Activated gamma-delta T cell treated with anti-CD3 and anti-CD28 coated beads, Interleukin-2, amount 50 U/mL, for 16 hours (primary cell): ENCODE measurements around the gene RPGRIP1L.

Experiments
- DNase-seq: peaks from one replicate; pipeline ENCODE4 v3.0.0-alpha.2; 2020; ENCODE audit warnings: low read depth

The RPGRIP1L gene

DNA sequence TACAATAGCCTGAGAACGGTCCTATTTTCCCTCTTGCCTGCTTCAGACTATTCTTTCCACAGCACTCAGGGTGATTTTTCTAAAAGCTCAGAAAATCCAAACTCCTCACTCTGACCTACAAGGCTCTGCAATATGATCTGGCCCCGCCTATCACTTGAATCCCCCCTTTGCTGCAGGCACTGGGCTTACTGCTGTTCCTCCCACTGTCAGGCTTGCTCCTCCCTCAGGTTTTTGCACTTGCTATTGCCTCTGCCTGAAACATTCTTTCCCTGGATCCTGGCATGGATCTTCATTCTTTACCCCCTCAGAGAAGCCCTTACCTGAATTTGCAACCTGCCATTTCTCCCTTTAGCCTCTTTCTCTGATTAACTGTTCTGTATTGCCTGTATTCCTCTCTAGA lies 52.3 kb downstream of the RPGRIP1L start:
- no peak for DNase-seq

GRCh38 chr16:53646506-53646905 lies 57.2 kb downstream of the RPGRIP1L start:
- DNase-seq: no peak

DNA sequence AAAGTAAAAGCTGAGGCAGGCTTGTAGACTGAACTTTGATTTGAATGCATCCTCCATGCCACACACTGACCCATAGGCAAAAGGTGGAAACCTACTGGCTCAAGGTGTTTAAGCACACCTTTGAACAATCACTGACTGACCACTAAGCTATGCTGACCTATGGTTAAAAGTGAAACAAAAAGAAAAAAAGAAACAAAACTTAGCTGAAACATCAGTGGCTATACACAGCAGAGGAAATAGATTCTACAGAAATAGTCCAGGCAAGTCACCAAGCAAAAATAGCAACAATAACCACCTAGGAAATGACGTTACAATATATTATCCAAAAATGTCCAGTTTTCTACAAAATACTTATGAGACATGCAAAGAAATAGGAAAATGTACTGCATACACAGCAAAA lies 60.2 kb downstream of the RPGRIP1L start:
- no peak for DNase-seq

DNA sequence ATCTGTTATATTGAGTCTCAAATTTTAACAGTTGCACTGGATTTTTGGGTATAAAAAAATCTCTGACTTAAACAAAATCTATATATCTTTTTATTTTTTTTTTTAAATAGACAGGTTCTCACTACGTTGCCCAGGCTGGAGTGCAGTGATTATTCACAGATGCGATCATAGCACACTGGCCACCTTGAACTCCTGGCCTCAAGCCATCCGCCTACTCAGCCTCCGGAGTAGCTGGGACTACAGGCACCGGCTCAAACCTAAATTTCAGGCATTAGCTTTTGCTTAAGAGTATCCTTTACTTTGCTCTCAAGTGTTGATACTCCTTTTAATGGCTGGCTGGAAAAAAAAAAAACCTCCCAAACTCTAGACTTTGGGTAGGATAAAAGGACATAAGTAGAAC lies 61.6 kb downstream of the RPGRIP1L start:
- DNase-seq: no peak

- no peak for DNase-seq
These were observed 66.7 kb downstream of the RPGRIP1L start for GRCh38 chr16:53636978-53637377.

DNA sequence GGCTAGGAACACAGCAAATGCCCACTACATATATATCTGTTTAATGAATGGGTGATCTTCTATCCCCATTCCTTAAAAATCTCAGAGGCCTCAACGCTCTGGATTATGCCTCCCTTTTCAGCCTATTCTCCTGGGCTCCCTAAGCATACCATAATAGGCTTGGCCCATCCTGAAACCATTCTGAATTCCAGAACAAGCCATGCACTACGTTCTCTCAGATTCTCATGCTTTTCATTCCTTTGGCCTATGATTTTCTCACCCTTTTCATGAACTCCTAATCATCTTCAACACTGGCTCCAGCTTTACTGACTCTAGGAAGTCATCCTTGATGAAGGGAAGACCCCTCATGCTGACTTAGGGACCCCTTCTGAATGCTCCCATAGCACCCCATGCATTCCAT lies 71.1 kb downstream of the RPGRIP1L start:
- DNase-seq: no peak

DNA sequence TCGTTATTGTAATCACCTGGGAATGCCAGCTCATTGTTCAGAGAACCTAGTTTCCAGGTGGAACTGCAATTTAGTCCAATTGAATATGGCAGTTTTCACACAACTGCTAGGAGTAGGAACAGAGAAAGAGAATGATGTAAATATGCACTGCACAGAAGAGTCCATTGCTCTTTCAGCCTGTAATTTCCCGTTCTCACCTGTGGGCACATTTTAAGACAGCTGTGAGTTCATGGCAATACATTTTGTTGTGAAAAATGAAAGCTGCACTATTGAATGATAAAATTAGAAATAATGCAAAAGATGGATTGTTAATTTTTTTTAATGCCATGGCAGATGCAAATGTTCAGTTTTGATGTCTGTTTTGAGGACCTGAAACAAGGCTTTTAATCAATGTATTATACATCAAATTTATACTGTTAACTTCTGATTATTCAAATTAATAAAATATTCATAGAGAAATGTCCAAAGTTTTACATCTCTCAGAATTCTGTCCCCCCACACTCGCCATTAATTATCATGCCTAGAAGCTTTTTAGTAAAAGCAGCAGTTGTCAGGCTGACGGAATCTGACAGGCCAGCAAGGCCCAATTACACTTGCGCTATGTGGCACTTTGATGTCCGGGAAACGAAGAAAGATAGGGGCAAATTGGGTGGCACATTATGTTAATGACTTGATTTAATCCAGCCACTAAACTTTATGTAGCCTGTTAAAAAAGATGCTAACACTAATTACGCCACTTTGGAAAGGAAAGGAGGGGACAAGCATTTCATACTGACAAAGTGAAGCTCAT lies 72.2 kb downstream of the RPGRIP1L start:
- DNase-seq: no peak

DNA sequence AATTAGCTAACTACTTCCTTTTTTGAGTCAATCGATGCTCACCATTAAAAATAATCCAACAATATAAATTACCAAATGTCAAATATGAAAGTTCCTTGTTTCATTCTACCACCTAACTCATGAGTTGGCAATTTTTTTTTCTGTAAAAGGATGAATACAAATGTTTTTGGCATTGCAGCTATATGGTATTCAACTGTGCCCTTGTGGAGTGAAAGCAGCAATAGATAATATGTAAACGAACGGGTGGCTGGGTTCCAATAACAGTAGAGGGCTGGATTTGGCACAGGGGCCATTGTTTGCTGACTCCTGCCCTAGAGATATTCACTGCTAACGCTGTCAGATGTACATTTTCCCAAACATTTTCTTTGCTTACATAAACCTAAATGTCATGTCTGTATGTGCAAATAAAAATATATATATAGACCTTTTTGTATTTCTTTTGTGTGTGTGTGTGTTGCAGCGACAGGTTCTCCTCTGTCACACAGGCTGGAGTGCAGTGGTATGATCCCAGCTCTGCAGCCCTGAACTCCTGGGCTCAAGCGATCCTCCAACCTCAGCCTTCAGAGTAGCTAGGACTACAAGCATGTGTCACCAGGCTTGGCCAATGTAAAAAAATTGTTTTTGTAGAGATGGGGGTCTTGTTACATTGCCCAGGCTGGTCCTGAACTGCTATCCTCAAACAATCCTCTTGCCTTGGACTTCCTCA lies 73.9 kb downstream of the RPGRIP1L start:
- DNase-seq: no peak

GRCh38 chr16:53629151-53629550 lies 74.5 kb downstream of the RPGRIP1L start:
- no peak for DNase-seq

- DNase-seq: no peak
These were observed 76.8 kb downstream of the RPGRIP1L start for GRCh38 chr16:53626811-53627210.

- no peak for DNase-seq
These were observed 77.5 kb downstream of the RPGRIP1L start for GRCh38 chr16:53626161-53626560.

- DNase-seq: no peak
These were observed 78.4 kb downstream of the RPGRIP1L start for GRCh38 chr16:53625221-53625620.

DNA sequence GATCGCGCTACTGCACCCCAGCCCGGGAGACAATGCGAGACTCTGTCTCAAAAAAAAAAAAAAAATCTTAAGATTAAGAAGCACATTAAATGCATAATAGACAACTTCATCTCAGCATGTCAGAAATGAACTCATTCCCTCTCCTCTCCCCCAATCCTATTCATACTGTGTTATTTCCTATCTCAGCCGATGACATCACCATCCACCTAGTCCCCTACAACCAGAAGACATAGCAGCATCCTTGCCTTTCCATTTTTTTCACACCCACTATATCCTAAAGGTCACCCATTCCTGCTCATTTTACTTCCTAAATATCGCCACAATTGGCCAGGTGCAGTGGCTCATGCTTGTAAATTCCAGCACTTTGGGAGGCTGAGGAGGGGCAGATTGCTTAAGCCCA lies 81.3 kb downstream of the RPGRIP1L start:
- no peak for DNase-seq

DNA sequence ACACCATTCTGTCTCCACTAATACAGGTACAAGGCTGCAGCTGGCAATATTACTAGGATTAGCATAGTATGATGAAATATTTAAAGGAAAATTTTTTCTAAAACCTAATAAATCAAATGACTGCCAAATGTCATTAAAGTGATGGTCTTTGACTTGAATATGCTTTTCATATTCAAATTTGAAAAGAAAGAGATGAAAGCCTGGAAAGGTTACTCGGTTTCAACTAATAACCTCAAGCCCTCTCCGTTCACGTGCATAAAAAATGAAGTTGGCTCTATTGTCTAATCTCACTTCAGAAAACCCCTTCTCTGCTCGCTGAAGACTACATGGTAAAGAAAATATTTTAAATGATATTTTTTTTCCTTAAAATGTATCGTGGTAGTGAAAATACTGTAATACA lies 83.2 kb downstream of the RPGRIP1L start:
- DNase-seq: no peak

DNA sequence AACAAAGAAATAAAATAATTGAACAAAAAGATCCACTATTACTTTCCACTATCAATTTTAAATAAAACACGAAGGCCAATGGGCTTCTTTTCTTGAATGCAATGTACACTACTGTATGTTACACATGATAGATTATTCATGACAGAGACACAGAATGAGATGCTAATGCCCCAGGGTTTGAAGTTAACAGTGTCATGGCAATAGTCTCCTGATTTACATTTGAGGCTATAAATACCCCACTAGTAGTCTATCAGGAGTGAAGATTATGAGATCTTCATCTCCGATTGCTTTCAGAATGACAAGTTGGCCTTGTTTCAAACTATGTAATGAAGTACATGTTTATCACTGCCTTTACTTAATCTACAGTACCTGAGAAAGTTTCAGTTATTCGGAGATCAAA lies 84.4 kb downstream of the RPGRIP1L start:
- DNase-seq: no peak

GRCh38 chr16:53614346-53614745 lies 89.3 kb downstream of the RPGRIP1L start:
- DNase-seq: no peak

DNA sequence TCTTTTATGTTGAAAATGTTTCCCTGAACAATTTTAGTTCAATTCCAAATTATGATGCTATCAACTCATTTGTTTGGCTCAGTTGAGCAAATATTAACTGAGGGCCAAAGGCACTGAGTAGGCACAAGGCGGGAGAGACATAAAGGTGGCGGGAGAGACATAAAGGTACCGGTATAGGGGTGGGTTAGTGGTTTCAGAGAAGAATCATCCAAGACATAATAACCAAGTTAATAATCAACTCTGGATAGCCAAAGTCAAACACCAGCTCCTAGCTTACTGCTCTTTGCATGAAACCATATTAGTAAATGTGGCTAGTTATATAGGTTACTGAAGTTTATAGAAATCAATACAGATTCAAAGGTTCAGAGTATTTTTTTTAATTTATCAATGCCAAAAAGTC lies 91.7 kb downstream of the RPGRIP1L start:
- no peak for DNase-seq

- no peak for DNase-seq
These were observed 92.4 kb downstream of the RPGRIP1L start for GRCh38 chr16:53611179-53611696.

- no peak for DNase-seq
These were observed 94.1 kb downstream of the RPGRIP1L start for GRCh38 chr16:53609536-53609935.

DNA sequence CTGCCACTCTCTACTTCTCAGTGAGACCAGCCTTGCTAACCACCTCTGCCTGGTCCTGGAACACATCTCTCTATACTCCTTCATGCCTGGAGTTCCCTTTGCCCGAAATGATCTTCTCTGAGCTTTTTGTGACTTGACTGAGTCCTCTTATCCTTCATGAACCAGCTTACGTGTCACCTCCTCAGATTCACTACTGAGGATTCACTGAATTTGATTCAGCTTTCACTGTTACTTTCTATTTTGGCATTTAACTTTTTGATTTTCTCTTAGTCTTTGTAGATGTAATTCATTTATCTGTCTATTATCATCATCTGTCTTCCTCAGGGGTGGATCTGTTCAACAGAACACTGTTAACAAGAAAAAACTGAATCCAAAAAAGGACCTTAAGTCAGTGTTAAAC lies 95.6 kb downstream of the RPGRIP1L start:
- DNase-seq: no peak

GRCh38 chr16:53605831-53606400 lies 97.7 kb downstream of the RPGRIP1L start:
- no peak for DNase-seq

GRCh38 chr16:53605356-53605755 lies 98.3 kb downstream of the RPGRIP1L start:
- no peak for DNase-seq

- no peak for DNase-seq
These were observed 101.7 kb downstream of the RPGRIP1L start for GRCh38 chr16:53601961-53602360.
